Stimulated activated CD4-positive, alpha-beta T cell treated with anti-CD3 and anti-CD28 coated beads, Interleukin-12 subunit alpha, Interleukin-12 subunit beta, amount 100 ng/mL, for 48 hours (primary cell): ENCODE results near the gene CCDC13.

ENCODE experiments used
- DNase-seq, 3 donors: peaks; one replicate each; pipeline ENCODE4 v3.0.0-alpha.2; 2020; ENCODE audit warnings: low read depth in 2 of 3, low spot score in 1 of 3

CCDC13 gene

DNA sequence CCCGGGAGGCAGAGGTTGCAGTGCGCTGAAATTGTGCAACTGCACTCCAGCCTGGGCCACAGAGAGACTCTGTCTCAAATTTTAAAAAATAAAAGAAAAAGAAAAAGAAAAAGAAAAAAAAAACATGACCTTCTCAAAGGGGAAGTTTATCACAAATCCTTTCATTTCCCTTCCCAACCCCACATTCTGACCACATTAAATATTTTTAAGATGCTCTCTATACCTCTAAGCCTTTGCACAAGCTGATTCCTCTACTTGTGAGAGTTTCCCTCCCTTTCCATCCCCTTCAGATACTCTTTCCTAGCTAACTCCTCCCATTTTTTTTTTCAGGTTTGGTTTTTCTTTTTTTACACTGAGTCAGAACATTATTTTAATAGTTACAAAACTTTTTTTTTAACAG is 27.2 kb upstream of the CCDC13 start:
- DNase-seq = no peak

DNA sequence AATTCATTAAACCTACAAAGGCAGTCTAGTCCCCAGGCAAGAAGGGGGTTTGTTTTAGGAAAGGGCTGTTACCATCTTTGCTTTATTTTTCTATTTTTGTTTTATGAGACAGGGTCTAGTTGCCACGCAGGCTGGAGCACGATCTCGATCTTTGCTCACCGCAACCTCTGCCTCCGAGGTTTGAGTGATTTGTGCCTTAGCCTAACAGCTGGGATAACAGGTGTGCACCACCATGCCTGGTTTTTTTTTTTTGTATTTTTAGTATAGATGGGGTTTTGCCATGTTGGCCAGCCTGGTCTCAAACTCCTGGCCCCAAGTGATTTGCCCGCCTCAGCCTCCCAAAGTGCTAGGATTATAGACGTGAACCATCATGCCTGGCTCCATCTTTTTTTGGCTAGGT is 26.3 kb upstream of the CCDC13 start:
- no peak for DNase-seq

DNA sequence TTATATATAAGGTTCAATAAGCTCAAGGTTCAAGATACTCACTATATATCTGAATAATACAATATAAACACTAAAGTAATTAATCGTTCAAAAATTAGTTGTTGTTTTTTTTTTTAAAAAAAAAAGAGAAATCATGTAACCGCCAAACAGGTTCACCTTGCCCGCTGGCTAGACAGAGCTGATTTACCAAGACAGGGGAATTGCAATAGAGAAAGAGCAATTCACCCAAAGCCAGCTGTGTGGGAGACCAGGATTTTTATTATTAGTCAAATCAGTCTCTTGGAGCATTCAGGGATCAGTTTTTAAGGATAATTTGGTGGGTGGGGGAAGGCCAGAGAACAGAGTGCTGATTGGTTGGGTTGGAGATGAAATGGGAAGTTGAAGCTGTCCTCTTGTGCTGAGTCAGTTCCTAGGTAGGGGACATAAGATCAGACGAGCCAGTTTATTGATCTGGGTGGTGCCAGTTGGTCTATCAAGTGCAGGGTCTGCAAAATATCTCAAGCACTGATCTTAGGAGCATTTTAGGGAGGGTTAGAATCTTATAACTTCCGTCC is 23.4 kb upstream of the CCDC13 start:
- no peak for DNase-seq

DNA sequence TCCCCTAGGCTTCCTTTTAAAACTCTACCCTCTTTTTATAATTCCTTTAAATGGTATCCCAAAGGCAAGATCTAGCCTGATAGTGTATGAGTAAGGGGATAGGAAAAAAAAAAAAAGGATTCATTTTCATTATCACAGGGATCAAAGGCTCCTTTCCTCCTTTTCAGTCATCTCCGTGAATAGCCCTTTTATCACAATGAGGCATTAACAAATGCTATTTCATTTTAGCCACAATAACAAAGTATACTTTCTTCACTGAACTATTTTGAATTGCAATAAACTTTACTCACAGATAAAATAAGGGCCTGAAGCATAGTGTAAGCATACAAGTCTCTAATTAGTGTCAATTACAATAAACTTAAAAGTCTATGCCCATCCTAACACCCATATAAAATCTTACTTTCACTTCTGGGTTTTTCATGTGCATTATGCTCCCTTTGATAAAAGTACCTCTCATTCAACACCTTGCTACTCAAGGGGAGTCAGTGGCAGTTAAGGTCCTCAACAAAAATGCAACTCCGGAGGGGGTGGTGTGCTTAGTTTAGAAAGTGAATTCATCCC is 22.6 kb upstream of the CCDC13 start:
- no peak for DNase-seq

DNA sequence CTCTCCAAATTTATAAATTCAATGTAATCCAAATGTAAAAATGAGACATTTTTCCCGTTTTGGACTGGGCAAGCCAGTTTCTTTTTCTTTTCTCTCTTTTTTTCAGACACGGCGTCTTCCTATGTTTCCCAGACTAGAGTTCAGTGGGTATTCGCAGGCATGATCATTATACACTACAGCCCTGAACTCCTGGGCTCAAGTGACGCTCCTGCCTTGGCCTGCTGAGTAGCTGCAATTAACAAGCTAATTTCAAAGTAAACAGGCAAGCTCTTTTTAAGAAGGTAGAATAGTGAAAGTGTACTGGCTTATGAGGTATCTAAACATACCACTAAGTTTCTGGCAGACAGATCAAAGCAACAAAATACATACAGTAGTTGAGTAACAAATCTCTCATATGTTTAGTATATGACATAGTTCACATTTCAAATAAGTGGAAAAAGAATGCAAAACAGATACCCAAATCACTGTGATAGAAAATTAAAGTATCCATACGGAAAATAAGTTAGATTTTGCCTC is 17.7 kb upstream of the CCDC13 start:
- no peak for DNase-seq

DNA sequence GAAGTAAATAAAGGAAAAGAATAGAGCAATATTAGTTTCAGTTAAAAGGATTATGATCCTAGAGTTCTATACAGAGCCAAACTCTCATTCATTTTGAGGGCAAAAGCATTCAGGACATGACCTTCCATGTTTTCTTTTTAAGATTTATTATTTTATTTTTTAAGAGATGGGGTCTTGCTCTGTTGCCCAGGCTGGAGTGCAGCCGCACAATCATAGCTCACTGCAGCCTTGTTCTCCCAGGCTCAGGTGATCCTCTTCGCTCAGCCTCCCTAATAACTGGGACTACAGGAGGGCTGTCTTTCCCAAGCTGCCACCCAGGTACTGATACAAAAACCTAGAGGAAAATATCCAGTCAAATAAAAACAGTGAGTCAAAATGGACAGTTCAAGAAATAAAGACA is 13.6 kb upstream of the CCDC13 start:
- DNase-seq = no peak

DNA sequence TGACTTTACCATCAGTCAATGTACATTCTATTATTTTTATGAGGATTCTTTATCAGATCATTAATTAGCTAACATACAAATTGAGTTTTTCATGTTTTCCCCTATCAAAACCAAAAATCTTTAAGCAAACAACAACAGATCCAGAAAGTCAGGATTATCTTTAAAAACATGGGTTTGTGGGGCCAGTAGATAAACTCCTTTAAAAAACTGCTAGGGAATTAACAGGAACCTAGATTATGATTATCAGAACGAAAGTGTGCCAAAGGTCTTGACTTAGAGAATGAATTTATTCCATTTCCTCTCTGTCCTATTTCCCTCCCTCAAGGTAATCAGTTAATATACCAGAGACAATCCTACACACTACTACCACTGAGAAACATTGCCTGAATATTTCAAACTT is 13.2 kb upstream of the CCDC13 start:
- DNase-seq = no peak

DNA sequence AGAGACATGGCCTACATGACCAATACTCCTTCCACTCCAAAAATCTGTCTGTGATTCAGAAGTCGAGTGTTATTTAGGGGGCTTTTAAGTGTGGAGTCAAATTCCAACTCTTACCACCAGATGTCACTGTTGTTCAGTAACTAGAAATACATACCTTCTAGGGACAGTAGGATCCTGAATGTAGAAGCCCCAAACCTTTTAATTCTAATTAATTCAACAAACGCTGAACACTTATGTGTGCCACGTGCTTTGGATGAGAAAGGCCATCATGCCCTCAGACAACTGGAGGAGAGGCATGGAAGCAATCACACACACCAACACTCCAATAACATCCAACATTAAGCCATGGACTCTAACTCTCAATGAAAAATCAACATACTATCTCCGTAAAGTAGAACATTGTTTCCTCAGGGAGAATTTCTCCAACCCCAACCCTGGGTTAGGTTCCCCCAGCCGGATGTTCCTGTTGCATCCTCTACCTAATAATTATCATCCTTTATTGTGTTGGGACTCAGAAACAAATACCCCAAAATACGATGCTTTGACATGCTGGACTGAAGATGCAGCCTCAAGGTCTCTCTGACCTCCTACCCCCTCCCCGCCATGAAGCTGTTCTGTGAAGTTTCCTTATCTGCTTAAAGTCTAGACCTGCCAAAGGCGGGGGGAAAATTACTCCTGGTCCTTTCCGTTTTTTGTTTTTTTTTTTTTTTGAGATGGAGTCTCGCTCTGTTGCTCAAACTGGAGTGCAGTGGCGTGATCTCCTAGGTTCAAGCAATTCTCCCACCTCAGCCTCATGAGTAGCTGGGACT is 8.0 kb upstream of the CCDC13 start:
- peak in 1 of 3 donors; percentile 69 for DNase-seq

DNA sequence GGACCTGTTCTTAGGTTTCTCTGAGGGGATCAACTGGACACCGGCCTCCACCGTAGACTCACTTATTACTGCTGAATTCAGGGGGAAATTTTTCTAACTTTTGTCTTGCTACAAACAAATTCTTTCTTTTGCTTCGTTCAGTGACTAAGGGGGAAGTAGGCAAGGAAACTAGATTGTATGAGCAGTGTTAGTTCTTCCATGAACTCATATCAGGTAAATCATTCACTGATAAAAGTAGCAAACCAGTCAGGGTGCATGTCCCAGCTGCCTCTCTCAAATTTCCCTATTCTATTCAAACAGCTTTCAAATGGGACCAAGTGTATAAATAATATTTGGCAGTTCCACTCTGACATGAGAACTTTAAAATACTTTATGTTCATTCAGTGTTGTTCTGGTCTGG is 7.3 kb upstream of the CCDC13 start:
- no peak for DNase-seq

DNA sequence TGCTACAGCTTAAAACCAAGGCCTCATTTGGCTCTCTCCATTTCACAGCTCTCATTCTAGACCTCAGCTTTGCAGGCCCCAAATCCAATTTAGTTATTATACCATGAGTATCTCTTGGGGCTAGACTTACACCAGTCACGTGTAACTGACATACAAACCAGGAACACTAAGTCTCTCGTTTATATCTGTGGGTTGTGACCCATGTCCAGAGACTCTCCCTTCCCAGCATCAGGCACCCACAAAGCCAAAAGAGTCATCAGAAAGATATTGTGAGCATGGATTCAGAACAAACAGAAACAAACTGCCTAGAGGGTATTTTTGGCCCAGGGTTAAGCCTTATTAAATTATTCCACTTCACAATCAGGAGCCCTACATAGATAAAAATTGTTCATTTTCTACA is 5.6 kb upstream of the CCDC13 start:
- DNase-seq = no peak

DNA sequence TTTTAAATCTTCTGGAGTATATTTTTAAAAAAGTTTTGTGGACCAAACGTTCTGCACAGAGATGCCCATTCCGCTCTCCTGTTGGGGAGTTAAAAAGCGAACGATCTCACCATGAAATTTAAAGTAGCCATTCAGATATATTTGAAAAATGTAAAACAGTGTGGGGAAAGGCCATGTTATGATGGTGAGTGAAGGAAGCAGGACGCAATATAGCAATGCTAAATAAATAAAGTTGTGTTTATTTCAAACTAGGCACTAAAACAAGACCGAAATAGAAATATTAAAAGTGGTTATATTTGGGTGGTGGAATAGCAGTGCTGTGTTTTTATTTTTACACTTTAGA is 327 bp upstream of the CCDC13 start:
- DNase-seq = no peak

DNA sequence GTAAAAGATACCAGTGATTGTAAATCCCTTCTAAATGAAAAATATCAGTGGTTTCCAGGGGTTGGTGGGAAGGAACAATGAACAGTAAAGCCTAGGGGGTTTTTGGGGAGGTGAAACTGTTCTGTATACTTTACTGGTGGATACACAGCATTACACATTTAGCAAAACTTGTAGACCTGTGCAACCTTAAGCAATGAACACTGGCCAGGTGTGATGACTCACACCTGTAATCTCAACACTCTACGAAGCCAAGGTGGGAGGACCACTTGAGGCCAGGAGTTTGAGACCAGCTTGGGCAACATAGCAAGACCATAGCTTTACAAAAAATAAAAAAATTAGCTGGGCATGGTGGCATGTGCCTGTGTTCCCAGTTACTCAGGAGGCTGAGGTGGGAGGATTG is 1.8 kb downstream of the CCDC13 start:
- no peak for DNase-seq

DNA sequence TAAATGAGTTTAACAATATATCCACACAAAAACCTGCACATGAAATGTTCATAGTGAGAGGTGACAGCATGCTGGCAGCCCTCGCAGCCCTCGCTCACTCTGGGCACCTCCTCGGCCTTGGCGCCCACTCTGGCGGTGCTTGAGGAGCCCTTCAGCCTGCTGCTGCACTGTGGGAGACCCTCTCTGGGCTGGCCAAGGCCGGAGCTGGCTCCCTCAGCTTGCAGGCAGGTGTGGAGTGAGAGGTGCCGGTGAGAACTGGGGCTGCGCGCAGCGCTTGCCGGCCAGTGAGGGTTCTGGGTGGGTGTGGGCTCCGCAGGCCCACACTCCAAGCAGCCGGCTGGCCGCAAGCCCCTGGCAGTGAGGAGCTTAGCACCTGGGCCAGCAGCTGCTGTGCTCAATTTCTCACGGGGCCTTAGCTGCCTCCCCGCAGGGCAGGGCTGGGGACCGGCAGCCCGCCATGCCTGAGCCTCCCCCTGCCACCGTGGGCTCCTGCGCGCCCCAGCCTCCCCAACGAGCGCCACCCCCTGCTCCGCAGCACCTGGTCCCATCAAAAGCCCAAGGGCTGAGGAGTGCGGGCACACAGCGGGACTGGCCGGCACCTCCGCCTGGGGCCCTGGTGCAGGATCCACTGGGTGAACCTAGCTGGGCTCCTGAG is 3.4 kb downstream of the CCDC13 start:
- DNase-seq = no peak

DNA sequence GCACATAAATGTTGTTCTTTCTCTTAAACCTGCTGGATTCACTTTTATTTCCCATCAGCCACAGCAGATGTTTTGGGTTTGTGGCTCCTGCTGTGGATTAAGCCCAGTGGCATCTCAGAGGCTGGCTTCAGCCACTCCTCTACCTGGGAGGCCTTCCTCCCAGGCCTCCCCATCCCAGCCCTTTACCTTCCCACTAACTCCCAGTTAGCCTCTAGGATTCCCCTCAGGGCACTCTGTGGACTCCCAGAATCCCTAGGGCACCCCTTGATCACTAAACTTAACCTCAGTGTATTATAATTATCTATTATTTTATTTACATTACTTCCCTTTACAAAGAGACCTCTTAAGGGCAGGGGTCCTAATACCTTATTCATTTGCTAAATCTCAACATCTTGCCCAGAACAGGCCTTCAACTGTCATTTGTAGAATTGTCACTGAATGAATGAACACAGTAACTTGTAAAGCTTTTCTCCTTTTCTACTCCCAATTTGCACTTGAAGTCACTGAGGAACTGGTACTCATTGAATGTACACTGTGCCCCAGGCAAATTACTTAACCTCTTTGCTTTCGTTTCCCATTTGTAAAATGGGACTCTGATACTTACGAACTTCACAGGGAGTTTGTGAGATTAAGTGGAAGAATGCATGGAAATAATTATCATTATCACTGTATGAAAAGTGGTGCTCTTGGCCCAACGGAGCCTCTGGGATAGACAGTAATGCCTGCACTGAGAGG is 8.3 kb downstream of the CCDC13 start:
- DNase-seq = no peak

DNA sequence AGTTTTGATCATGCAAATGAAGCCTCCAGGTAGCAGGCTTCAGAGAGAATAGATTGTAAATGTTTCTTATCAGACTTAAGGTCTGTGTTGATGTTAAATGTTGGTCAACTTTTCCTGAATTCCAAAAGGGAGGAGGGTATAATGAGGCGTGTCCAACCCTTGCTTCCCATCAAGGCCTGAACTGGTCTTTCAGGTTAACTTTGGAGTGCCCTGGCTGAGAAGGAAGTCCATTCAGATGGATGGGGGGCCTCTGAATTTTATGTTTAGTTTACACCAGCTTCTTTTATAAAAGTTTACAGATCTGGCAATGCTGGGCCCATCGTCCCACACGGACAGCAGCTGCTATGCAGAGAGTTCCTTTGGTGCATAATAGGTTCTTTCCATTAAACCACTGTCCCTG is 8.9 kb downstream of the CCDC13 start:
- DNase-seq = no peak

DNA sequence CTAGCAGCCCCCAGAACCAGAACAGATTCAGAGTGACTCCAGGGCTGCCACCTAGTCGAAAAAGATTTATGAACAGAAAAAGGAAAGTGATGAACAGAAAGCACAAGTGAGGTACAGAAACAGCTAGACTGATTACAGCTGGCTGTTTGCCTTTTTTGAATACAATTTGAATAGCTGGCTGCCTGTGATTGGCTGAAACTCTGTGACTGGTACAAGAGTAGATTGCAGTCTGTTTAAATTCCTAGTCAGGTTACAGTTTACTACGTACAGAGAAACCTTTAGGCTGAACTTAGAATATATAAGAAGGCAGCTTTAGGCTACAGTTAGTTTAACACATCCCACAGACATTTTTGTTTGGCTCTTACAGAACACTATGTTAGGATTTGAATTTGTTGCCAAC is 10.0 kb downstream of the CCDC13 start:
- no peak for DNase-seq

DNA sequence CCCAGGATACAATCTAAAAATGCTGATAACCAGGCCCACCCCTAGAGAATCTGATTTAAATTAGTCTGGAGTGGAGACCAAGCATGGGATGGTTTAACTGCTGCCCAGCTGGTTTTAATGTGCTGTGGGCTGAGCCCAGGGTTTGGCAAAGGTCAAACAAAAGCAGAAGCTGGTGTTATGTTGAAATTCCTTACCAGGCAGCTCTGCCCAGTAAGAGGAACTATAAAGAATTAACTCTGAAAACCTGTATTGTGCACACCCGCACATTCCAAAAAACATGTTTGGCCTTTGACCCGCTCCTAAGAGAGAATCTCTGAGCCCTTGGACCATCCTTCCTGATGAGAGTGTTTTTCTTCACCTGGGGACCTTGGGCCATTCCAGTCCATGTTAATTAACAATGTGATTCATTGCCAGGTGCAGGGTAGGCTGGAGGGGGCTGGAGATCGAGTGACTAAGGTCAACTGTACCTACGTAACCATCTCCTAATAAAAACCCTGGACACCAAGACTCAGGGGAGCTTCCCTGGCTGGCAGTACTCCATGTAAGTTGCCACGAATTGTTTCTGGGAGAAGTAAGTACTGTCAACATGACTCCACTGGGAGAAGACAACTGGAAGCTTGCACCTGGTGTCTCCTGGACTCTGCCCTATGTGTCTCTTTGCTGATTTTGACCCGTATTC is 10.9 kb downstream of the CCDC13 start:
- DNase-seq = no peak

DNA sequence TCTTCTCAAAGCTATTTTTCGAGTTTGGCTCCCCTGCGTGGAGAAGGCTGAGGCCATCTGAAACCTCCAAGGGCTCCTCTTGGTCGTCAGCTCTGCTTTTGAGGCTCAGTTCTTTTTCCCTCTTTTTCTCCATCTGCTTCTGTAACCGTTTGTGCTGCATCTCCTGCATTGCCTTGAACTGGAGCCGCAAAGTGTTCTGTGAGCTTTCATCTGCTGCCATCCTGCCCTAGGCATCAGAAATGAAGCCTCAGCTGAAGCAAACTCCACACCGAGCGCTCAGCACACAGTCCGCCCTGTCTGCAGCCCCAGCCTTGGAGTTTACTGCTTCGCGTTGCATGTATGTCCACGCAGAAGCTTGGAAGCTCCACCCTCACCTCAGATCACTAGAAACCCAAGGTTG is 14.9 kb downstream of the CCDC13 start:
- no peak for DNase-seq

DNA sequence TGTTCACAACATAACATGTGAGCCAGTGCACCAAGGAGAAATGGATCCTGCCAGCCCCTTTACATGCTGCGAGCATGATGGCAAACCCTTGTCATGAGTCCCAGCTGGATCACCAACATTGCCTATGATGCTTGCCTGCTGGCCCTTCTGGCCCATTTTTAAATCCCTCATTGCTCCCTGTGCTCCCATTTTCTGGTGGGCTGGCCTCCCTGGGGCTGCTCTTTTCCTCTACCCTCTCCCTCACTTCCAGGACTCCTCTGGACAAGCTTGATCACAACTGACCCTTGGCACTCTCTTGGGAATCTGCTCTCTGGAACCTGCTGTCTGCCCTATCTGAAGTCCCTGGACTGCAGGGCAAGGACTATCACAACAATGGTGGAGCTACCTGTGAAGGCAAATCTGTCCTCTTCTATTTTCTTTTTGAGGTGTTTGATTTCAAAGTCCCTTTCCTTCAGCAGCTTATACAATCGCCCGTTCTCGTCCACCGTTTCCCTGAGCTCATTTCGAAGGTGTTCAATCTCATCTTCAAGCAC is 16.3 kb downstream of the CCDC13 start:
- no peak for DNase-seq

DNA sequence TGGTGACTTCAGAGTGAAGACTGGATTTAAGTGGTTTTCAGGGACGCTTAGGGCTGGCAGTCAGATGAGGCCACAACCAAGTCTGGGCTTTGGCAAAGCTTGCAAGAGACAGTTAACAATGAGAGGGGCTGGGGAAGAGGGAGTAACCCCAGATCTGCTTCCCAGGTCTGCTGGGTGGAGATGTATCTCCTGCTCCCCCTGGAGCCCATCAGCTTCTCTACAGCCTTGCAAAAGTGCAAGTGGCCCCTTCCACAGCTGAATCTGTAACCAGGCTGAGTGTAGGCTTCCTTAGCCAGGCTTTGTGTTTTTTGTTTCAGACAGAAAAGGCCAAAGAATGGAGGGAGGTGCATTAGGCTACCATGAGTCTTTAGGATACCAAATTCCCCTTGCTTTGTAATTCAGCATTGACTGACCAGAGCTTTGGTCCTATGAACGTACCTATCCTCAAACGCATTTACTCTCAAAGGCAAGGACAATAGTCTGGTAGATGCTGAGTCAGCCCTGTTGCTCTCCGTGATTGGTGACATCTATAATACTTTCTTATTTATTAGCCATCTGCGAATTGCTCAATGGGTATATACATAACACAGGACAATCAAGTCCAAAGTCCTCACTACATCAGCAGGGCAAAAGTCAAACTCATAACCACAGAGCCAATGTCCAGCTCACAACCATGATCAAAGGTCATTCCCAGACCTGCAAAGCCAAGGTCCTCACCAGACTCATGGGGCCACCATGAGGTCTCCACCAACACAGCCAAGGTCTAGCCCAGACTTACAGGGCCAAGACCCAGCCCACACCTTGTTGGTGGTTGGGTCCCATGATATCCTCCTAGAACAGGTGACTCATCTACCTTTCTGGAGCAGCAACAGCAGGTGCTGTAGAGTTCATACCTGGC is 17.1 kb downstream of the CCDC13 start:
- DNase-seq = no peak
